Panc1 (cell line): Measurements from ENCODE around the gene IGFBP7. TPM values are rescaled to one million over a fixed set of nuclear protein-coding genes. Genes with fewer than 3 reads are reported as not detected.

ENCODE experiments used
- ATAC-seq: fragments of 200-7000 bp; cut with Tn5 transposase; 2 replicates; pipeline ENCODE4 v1.9.1; 2020; ENCODE audit warnings: mild to moderate bottlenecking, moderate library complexity
- BruUV-seq: library from RNA; stranded (reverse); fragments of 400-500 nt; replicated peaks from 2 replicates; lab custom pipeline; 2021; lab: Mats Ljungman, UMichigan
- CTCF ChIA-PET: fragments of 300-600 bp; sonication (Branson Sonifier 250); formaldehyde crosslinking; loops from one replicate; lab custom pipeline; 2022; ENCODE audit warnings: antibody characterized with exemption; lab: Charles Lee
- POLR2A ChIA-PET: fragments of 300-600 bp; sonication (Branson Sonifier 250); formaldehyde crosslinking; loops from one replicate; lab custom pipeline; 2022; ENCODE audit warnings: antibody characterized with exemption; lab: Charles Lee
- DNase-seq: peaks from one replicate; pipeline ENCODE4 v3.0.0-alpha.2; 2010; ENCODE audit warnings: low read depth, low spot score
- H3K27ac ChIP-seq: 2 replicates; pipeline ENCODE4 v1.5.1; 2011; ENCODE audit warnings: mild to moderate bottlenecking, low read length, inconsistent platforms
- H3K27me3 ChIP-seq: fragments of 200-500 bp; sonication (Bioruptor generic); 2 replicates; pipeline ENCODE4 v1.6.0; 2014; ENCODE audit warnings: low read length, inconsistent platforms; ENCODE audit not compliant: control insufficient read depth, insufficient read depth
- H3K36me3 ChIP-seq: fragments of 200-500 bp; sonication (Bioruptor generic); 2 replicates; pipeline ENCODE4 v1.5.1; 2014; ENCODE audit warnings: inconsistent platforms, mild to moderate bottlenecking, low read length, moderate library complexity; ENCODE audit not compliant: control insufficient read depth, insufficient read depth
- H3K4me1 ChIP-seq: 2 replicates; pipeline ENCODE4 v1.5.1; 2011; ENCODE audit warnings: inconsistent platforms, mild to moderate bottlenecking, low read length, moderate library complexity; ENCODE audit not compliant: control insufficient read depth, insufficient read depth
- H3K4me3 ChIP-seq, 2 experiments: 2 replicates each; pipeline ENCODE4 v1.5.1; 2011 to 2012; ENCODE audit warnings: low read depth in 2 of 2, low read length in 2 of 2, mild to moderate bottlenecking in 2 of 2, inconsistent platforms in 1 of 2, moderate library complexity in 1 of 2
- H3K9me3 ChIP-seq: fragments of 200-500 bp; sonication (Bioruptor generic); 2 replicates; pipeline ENCODE4 v1.5.1; 2014; ENCODE audit warnings: low read depth, mild to moderate bottlenecking, inconsistent platforms, low read length, moderate library complexity; ENCODE audit not compliant: control insufficient read depth, insufficient read depth
- POLR2AphosphoS5 ChIP-seq: IDR thresholded peaks from 2 replicates; pipeline ENCODE4 v1.6.1; 2012; ENCODE audit warnings: mild to moderate bottlenecking, low read depth, low read length, moderate library complexity
- SIN3A ChIP-seq: IDR thresholded peaks from 2 replicates; pipeline ENCODE4 v1.6.1; 2012; ENCODE audit warnings: low read depth, mild to moderate bottlenecking, low read length, moderate library complexity, borderline replicate concordance; ENCODE audit not compliant: insufficient read depth
- TCF7L2 ChIP-seq: IDR thresholded peaks from 2 replicates; pipeline ENCODE4 v1.6.1; 2011; ENCODE audit warnings: mild to moderate bottlenecking, low read depth, low read length, inconsistent platforms
- in situ Hi-C: cut with HindIII; loops from 2 replicates; pipeline ENCODE4 v1.10.0; 2016; ENCODE audit warnings: low sequenced_read_pairs, low pct_unique_long_range_greater_than_20kb
- intact Hi-C: fragments of 100-400 bp; cut with micrococcal nuclease; formaldehyde crosslinking; loops from one replicate; pipeline ENCODE4 v1.10.0; 2022; ENCODE audit not compliant: unreplicated experiment
- total RNA-seq: library from RNA; stranded (reverse); gene quantifications from one replicate; pipeline ENCODE4 v1.2.1, GENCODE V29; 2021; ENCODE audit not compliant: unreplicated experiment
- TF ChIP-seq, protein P1 (sequence below): fragments of 450-650 bp; IDR thresholded peaks from 2 replicates; pipeline ENCODE4 v1.5.1; 2017; ENCODE audit warnings: mild to moderate bottlenecking
- TF ChIP-seq, protein P2 (sequence below), 2 experiments: IDR thresholded peaks; 2 replicates each; pipeline ENCODE4 v1.6.1; 2011 to 2012; ENCODE audit warnings: low read depth in 2 of 2, control low read depth in 1 of 2, low read length in 1 of 2, mild to moderate bottlenecking in 1 of 2, moderate library complexity in 1 of 2; ENCODE audit not compliant: insufficient read depth in 1 of 2

IGFBP7 gene
- total RNA-seq, 1 experiment from 2014 or later = 9.5 TPM

DNA sequence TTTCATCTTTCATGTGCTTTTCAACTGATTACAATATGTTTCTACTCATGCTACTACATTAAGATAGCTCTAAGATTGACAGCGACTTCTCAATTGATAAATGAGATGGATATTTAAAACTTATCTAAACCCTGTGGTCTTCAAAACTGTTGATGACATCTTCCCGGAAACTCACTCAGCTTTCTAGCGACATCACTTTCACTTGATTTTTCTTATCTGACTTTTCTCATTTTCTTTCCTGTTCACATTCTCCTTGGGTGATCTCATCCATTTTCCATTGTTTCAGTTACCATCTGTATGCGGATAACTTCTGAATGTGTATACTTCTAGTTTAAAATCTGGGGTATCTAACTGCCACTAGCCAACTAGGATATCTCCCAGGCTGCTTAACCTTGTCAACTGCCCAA lies 128.4 kb downstream of the IGFBP7 start:
- H3K36me3 ChIP-seq = peaks cover 9% of the 10 kb centered on the region
- H3K4me3 ChIP-seq = peak overlapping the region in 1 of 2 experiments; percentile 13; a peak in 1 of 4 replicates
- no TSS peak for BruUV-seq
- DNase-seq (no peak), ATAC-seq (no peak)
- TF ChIP-seq POLR2AphosphoS5 (no peak), TCF7L2 (no peak), SIN3A (no peak)
- TF ChIP-seq, protein P1, sequence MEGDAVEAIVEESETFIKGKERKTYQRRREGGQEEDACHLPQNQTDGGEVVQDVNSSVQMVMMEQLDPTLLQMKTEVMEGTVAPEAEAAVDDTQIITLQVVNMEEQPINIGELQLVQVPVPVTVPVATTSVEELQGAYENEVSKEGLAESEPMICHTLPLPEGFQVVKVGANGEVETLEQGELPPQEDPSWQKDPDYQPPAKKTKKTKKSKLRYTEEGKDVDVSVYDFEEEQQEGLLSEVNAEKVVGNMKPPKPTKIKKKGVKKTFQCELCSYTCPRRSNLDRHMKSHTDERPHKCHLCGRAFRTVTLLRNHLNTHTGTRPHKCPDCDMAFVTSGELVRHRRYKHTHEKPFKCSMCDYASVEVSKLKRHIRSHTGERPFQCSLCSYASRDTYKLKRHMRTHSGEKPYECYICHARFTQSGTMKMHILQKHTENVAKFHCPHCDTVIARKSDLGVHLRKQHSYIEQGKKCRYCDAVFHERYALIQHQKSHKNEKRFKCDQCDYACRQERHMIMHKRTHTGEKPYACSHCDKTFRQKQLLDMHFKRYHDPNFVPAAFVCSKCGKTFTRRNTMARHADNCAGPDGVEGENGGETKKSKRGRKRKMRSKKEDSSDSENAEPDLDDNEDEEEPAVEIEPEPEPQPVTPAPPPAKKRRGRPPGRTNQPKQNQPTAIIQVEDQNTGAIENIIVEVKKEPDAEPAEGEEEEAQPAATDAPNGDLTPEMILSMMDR = no peak
- TF ChIP-seq, protein P2, sequence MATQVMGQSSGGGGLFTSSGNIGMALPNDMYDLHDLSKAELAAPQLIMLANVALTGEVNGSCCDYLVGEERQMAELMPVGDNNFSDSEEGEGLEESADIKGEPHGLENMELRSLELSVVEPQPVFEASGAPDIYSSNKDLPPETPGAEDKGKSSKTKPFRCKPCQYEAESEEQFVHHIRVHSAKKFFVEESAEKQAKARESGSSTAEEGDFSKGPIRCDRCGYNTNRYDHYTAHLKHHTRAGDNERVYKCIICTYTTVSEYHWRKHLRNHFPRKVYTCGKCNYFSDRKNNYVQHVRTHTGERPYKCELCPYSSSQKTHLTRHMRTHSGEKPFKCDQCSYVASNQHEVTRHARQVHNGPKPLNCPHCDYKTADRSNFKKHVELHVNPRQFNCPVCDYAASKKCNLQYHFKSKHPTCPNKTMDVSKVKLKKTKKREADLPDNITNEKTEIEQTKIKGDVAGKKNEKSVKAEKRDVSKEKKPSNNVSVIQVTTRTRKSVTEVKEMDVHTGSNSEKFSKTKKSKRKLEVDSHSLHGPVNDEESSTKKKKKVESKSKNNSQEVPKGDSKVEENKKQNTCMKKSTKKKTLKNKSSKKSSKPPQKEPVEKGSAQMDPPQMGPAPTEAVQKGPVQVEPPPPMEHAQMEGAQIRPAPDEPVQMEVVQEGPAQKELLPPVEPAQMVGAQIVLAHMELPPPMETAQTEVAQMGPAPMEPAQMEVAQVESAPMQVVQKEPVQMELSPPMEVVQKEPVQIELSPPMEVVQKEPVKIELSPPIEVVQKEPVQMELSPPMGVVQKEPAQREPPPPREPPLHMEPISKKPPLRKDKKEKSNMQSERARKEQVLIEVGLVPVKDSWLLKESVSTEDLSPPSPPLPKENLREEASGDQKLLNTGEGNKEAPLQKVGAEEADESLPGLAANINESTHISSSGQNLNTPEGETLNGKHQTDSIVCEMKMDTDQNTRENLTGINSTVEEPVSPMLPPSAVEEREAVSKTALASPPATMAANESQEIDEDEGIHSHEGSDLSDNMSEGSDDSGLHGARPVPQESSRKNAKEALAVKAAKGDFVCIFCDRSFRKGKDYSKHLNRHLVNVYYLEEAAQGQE (IDR thresholded peaks at IDR 0.05; ENCODE audit: insufficient read depth in 1 of 2, low read depth in 2 of 2, low read length in 1 of 2) = no peak
- in situ Hi-C loops = no loop called here
- no peaks in the 10 kb centered on the region for H3K27me3 ChIP-seq
- POLR2A ChIA-PET = no interaction called here
- H3K27ac ChIP-seq = no peak overlapping the region
- H3K4me1 ChIP-seq = peaks cover 13% of the 10 kb centered on the region
- no peaks in the 10 kb centered on the region for H3K9me3 ChIP-seq
- CTCF ChIA-PET = no interaction called here
- intact Hi-C loops = no loop called here

Other genes starting within 250 kb of the IGFBP7 start
- 38.8 TPM for gene REST, start 202.5 kb downstream of the IGFBP7 start, total RNA-seq
- 11.8 TPM for gene NOA1, start 132.8 kb downstream of the IGFBP7 start, total RNA-seq
- 84.1 TPM for gene POLR2B, start 131.5 kb downstream of the IGFBP7 start, total RNA-seq